GM10266 (cell line): ENCODE measurements around the gene SLC7A7.
"Not testable (repeated sequence)": the region's sequence is repeated elsewhere in the genome, so short reads cannot be mapped to it uniquely, and the experiment has no call there.

Experiments used
- DNase-seq: peaks from one replicate; pipeline ENCODE4 v3.0.0; 2012; ENCODE audit errors: extremely low spot score
- TF ChIP-seq, protein P1 (sequence below): IDR thresholded peaks from 2 replicates; pipeline ENCODE4 v1.5.1; 2012; ENCODE audit warnings: mild to moderate bottlenecking, low read depth; ENCODE audit not compliant: control insufficient read depth, insufficient read depth; ENCODE audit errors: missing control alignments

The SLC7A7 gene

DNA sequence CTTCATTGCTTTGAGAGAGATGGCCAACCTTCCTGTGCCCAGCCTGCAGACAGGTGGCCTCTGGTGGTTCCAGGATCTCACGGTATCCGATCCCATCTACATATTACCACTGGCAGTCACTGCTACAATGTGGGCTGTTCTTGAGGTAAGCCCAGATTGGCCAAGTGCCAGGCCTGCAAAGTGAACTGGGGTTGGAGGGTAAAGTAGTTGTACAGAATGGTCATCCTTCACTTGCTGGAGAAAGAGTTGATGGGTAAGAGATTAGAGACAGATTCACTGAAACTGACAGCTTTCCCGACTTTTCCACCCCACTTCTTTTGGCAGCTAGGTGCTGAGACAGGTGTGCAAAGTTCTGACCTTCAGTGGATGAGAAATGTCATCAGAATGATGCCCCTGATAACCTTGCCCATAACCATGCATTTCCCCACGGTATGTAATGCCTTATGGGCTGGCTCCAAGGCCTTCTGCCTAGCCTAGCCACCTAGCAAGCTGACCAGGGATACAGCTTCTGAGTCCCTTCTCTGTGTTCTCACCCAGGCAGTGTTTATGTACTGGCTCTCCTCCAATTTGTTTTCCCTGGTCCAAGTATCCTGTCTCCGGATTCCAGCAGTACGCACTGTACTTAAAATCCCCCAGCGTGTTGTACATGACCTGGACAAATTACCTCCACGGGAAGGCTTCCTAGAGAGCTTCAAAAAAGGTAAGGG lies 44.6 kb downstream of the SLC7A7 start:
- DNase-seq, result no peak
- TF ChIP-seq, protein P1, sequence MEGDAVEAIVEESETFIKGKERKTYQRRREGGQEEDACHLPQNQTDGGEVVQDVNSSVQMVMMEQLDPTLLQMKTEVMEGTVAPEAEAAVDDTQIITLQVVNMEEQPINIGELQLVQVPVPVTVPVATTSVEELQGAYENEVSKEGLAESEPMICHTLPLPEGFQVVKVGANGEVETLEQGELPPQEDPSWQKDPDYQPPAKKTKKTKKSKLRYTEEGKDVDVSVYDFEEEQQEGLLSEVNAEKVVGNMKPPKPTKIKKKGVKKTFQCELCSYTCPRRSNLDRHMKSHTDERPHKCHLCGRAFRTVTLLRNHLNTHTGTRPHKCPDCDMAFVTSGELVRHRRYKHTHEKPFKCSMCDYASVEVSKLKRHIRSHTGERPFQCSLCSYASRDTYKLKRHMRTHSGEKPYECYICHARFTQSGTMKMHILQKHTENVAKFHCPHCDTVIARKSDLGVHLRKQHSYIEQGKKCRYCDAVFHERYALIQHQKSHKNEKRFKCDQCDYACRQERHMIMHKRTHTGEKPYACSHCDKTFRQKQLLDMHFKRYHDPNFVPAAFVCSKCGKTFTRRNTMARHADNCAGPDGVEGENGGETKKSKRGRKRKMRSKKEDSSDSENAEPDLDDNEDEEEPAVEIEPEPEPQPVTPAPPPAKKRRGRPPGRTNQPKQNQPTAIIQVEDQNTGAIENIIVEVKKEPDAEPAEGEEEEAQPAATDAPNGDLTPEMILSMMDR, result no peak

DNA sequence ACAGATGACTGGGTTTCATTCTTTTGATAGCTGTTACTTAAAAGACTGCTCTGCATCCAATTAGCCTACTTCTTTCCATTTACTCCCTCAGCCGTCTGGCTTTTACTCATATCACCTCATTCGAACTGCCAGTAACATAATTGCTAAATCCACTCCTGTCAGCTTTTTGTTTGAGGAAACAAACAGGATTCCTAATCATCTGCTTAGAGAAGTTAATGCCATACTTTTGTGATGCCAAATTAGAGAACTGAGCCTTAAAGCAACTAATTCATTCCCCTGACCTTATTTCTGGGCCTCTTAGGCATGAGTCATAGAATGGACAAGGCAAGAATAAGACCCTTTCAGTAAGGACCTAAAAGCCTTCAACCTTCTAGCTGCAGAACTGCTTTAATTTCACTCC lies 45.9 kb downstream of the SLC7A7 start:
- TF ChIP-seq, protein P1, result no peak
- DNase-seq, result no peak

DNA sequence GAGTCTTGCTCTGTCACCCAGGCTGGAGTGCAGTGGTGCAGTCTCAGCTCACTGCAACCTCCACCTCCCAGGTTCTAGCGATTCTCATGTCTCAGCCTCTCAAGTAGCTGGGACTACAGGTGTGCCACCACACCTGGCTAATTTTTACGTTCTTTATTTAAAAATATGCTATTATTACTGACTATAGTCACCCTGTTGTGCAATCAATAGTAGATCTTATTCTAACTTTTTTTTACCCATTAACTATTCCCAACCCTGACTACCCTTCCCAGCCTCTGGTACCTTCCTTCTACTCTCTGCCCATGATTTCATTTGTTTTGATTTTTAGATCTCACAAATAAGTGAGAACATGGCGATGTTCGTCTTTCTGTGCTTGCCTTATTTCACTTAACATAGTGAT lies 46.3 kb downstream of the SLC7A7 start:
- DNase-seq, result no peak
- TF ChIP-seq, protein P1, result no peak

DNA sequence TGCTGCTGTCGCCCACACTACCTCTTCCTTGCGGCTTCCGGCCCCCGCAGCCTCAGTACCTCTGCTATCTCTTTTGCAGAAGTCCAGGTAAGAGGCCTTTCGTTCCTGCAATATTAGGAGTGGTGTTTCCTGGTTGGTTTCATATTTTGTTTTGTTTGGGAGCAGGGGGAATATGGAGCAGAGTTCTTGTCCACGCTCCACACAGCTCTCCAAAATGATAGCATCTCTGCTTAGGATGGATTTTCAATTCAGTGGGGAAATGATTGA lies 48.0 kb downstream of the SLC7A7 start:
- TF ChIP-seq, protein P1, result no peak
- DNase-seq, result no peak

DNA sequence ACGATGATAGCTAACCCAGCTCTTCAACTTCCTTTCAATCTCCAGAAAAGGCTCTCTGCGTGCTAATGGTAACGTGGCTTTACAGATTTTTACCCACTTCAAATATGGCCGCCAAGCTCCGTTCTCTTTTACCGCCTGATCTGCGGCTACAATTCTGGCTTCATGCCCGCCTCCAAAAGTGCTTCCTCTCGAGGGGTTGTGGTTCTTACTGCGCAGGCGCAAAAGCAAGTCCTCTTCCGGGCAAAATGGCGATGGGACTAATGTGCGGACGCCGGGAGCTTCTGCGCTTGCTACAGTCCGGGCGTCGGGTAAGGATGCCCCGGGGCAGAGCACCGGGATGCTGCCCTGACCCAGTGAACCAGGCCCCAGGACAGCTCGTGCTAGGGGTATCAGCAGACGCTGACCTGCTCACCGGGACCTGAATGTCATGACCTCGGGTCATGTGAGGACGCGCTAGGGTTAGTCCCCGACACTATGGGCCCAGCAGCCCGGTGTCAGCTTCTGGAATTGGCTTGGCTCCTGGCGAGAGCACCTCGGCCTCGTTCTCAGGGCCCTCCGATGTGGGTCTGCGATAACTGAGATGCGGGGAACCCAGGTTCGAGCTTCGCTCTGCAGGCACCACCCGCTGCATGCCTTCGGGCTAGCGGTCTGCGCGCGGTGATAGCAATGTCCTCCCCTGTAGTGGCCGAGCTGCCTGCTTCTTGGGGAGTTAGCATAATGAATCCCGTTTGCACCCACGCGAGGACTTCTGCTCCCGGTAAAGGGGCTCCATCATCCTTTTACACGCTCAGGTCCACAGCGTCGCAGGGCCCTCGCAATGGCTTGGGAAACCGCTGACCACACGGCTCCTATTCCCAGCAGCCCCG lies 48.5 kb downstream of the SLC7A7 start, which contains the start of gene OXA1L:
Gene OXA1L, plus strand, starts transcription at position 232 of the 866 bp plus-strand sequence. Its CDS starts 14 bp downstream, at position 246.
- TF ChIP-seq, protein P1, result no peak
- peak; percentile 87 for DNase-seq

- TF ChIP-seq, protein P1, result no peak
- DNase-seq, result no peak
Observed at GRCh38 chr14:22764382-22764781, 50.9 kb downstream of the SLC7A7 start.

- no peak for DNase-seq
- TF ChIP-seq, protein P1, result no peak
Observed at GRCh38 chr14:22761734-22762133, 53.5 kb downstream of the SLC7A7 start.

DNA sequence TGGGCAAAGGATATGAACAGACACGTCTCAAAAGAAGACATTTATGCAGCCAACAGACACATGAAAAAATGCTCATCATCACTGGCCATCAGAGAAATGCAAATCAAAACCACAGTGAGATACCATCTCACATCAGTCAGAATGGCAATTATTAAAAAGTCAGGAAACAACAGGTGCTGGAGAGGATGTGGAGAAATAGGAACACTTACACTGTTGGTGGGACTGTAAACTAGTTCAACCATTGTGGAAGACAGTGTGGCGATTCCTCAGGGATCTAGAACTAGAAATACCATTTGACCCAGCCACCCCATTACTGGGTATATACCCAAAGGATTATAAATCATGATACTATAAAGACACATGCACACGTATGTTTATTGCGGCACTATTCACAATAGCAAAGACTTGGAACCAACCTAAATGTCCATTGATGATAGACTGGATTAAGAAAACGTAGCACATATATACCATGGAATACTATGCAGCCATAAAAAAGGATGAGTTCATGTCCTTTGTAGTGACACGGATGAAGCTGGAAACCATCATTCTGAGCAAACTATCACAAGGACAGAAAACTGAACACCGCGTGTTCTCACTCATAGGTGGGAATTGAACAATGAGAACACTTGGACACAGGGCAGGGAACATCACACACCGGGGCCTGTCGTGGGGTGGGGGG lies 57.1 kb downstream of the SLC7A7 start:
- DNase-seq, result not testable (repeated sequence)
